Germinal center (tissue), 1 donor: Measurements from ENCODE around the gene BPIFB6.
"Not testable (repeated sequence)": the region's sequence is repeated elsewhere in the genome, so short reads cannot be mapped to it uniquely, and the experiment has no call there.

Source experiments
- DNase-seq: peaks from one replicate; pipeline ENCODE4 v3.0.0; 2012; ENCODE audit warnings: mixed read lengths, low spot score

BPIFB6 gene

DNA sequence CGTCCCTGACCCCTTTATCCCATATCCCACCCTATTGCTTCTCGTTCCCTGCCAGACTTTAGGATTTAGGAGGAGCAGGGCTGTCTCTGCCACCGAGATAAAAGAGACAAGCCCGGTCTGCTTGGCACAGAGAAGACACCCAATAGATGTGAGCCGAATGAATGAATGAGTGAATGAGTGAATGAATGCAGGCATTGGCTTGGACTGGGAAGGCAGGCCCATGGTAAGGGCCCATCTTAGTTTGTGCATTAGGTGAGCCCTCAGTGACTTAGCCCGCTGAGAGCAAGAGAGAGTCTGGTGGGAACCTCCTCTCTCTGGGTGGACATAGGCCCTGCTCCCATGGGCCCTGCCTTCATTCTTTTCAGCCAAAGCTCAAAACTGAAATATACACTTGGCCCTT, 879 bp upstream of the BPIFB6 start:
- no peak for DNase-seq

DNA sequence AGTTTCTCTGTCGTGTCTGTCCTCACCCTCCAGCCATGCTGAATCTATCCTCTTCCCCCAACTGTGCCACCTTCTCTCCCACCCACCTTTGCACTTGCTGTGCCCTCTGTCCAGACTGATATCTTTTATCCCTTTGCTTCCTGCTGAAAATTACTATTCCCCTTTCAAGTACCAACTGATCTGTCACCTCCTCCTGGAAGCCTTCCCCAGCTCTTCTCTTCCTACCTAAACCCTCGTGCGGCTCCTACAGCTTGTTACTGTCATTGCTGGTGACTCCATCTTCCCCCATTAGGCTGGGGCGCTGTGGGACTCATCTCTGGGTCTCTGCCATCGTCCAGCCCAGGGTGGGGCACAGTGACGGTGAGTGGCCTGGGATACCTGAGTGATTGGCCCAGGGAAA, 1.1 kb downstream of the BPIFB6 start:
- DNase-seq = no peak

- DNase-seq = no peak
Observed at GRCh38 chr20:33033381-33033780, 1.9 kb downstream of the BPIFB6 start.

GRCh38 chr20:33034115-33034514, 2.7 kb downstream of the BPIFB6 start:
- no peak for DNase-seq

DNA sequence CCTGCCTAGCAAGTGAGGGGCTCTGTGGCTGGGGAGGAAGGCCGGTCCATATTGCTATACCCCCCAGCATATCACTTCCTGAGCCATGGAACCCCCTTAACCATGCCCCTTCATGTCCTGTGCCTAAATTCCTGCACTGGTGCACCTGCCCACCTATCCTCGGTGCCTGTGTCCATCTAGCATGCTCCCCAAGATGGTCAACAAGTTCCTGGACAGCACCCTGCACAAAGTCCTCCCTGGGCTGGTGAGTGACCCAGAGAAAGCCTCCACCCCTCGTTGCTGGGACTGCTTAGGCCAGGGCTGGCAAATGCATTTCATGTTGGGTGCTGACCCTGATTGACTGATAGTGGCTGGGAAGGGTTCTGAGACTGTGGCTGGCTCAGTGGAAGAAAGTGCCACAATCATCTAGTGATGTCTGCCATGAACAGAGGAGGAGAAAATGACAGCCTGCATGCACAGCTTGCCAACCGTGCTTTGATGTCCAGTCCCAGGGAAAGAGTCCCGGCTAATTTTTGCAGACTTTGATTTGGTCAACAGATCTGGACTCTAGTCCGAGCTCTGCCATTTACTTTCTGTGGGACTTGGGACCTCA, 3.5 kb downstream of the BPIFB6 start:
- DNase-seq = no peak

GRCh38 chr20:33037456-33037855, 6.0 kb downstream of the BPIFB6 start:
- DNase-seq = no peak

- DNase-seq = no peak
Observed at GRCh38 chr20:33038243-33038642, 6.8 kb downstream of the BPIFB6 start.

DNA sequence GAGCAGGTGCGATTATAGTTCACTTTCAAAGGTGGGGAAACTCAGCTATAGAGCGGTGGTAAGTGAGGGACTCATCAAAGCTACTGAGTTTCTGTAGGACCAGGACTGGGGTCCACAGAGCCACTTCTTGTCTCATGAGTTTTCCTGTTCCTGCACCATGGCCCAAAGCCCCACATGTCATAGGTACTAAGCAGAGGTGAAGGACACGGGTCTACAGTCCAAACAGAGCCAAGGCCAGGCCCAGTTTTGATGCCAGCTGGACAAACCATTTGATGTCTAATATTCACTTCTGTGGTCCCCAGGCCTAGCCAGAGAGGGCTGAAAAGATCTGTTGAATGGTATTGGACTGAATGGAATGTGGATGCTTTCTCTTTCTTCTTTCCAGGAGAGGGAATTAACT, 11.0 kb downstream of the BPIFB6 start:
- DNase-seq = no peak

DNA sequence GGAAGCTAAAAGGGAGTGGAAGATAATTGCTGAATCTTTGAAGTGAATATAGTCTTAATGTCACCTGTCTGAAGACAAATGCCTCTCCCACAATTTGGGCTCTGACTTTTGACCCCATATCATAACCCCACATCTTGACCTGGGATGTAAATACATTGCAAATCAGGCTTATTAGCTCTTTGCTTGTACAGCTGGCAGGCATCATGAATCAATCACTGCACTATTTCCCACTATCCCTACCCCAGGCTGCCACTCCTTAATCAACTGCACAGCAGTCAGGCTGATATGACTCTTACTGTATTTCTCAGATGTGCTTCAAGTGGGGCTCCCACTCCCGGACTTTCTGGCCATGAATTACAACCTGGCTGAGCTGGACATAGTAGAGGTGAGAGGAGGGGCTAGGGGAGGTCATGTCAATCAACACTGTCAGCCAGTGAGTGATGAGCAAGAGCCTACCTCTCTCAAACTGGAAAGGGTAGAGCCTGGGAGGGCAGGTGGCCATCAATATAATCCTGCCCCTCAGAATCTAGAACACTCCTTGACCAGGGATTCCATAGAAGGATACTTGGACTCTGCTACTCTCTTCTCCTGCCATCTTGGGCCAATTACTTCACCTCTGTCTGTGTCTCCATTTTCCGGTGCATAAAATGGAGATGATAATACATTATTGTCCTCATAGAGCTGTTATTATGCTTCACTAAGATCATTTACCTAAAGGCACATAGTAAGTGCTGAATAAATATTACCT, 11.7 kb downstream of the BPIFB6 start:
- no peak for DNase-seq

DNA sequence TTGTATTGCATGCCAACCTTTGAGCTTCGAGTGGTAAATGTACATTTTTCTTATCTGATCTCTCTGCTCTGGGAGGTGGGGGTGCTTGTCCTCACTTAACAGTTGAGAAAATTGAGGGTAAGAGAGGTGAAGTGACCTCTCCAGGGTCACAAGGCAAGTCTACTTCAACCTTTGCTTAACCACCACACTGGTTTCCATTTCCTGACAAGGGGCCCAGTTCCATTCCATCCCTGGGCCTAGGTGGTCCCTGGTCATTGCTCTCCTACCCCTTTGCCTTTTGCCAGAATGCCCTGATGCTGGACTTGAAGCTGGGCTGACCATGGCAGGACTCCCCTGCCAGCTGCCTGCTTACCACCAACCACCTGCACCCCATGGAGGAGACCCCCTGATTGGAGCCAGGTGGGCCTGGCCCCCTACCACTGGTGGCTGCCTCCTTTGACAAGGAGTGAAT, 12.3 kb downstream of the BPIFB6 start:
- no peak for DNase-seq

DNA sequence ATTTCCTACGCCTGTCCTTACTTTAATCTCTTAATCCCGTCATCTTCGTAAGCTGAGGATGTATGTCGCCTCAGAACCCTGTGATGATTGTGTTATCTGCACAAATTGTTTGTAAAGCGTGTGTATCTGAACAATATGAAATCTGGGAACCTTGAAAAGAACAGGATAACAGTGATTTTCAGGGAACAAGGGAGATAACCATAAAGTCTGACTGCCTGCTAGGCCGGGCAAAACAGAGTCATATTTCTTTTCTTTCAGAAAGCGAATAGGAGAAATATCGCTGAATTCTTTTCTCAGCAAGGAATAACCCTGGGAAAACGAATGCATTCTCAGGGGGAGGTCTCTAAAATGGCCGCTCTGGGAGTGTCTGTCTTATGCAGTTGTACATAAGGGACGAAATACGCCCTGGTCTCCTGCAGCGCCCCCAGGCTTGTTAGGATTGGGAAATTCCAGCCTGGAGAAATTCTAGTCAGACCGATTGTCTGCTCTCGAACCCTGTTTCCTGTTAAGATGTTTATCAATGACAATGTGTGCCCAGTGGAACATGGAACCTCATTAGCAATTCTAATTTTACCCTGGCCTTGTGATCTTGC, 13.8 kb downstream of the BPIFB6 start:
- DNase-seq = not testable (repeated sequence)

GRCh38 chr20:33046412-33046811, 15.0 kb downstream of the BPIFB6 start:
- no peak for DNase-seq

GRCh38 chr20:33051333-33051732, 19.9 kb downstream of the BPIFB6 start:
- no peak for DNase-seq

GRCh38 chr20:33053291-33054106, 22.1 kb downstream of the BPIFB6 start, which contains the start of gene BPIFB3:
Gene BPIFB3 (plus strand): TSS chr20:33053903. CDS start chr20:33055436, 1,533 bp downstream.
- no peak for DNase-seq

- DNase-seq = no peak
Observed at GRCh38 chr20:33054381-33054780, 22.9 kb downstream of the BPIFB6 start.

GRCh38 chr20:33054791-33055190, 23.3 kb downstream of the BPIFB6 start:
- no peak for DNase-seq

DNA sequence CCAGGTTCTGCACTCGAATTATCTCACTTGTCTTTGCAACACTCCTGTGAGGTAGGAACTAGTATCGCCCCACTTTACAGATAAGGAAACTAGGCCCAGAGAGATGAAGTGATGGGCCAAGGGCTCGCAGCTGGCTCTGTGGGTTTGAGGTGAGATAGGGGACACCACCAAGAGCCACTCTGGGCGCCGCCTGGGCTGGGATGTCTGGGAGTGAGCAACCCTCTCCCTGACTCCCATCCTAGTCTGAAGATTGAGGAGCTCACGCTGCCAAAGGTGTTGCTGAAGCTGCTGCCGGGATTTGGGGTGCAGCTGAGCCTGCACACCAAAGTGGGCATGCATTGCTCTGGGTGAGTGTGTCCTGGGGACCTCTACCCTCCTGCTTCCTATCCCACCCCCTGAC, 27.7 kb downstream of the BPIFB6 start:
- DNase-seq = no peak

DNA sequence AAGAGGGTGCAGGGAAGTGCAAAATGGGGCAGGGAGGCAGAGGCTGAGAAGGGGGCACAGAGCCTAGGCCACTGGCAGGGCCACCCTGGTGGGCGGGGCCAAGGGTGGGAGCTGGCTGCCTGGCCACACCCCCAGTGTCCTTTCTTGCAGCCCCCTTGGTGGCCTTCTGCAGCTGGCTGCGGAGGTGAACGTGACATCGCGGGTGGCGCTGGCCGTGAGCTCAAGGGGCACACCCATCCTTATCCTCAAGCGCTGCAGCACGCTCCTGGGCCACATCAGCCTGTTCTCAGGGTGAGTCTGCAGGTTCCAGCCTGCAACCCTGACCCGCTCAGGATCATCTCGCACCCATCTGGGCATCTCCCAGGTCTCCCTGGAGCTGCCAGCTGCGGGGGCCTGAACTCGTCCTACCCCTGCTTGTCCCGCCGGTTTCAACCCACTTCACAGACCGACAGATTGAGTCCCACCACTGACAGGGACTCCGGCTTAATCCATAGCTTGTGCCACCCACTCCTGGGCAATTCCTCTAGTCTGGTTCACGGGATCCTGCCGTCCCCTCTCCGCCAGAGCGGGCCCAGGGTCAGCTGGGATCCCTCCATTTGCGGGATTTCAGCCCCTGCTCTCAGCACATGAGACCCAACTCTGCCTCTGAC, 28.4 kb downstream of the BPIFB6 start:
- DNase-seq = no peak

DNA sequence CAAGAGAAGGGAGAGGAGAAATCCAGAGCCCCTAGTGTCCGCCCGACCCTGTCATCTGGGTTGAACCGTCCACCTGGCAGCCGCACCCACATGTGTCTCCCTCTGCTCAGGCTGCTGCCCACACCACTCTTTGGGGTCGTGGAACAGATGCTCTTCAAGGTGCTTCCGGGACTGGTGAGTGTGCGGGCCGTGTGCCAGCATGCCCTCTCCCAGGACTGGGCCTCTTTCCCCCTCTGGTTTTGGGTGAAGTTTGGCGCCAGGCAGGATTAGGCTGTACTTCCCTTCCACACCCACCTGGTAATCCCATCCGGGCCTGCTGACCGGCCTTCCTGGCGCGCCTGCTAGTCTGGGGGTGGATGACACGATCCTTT, 30.2 kb downstream of the BPIFB6 start:
- DNase-seq = no peak

GRCh38 chr20:33062105-33062824, 30.8 kb downstream of the BPIFB6 start:
- no peak for DNase-seq

- DNase-seq = no peak
Observed at GRCh38 chr20:33062825-33063149, 31.3 kb downstream of the BPIFB6 start.

DNA sequence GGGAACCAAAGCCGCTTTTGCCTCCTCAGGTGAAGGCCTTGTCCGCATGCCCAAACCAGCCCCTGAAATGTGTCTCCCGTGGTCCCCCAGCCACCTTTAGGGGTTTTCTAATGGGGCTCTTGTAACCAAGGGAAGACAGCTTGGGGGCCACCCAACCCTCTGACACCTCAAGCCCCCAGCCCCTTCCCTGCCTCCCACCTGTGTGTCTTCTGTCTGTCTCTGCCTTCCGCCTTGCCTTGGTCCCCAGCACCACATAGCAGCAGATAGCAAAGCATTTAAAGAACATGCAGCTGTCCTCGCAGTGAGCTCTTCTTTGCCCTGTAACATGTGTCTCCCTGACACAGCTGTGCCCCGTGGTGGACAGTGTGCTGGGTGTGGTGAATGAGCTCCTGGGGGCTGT, 31.8 kb downstream of the BPIFB6 start:
- DNase-seq = no peak
